Tibial nerve (tissue), 4 donors: ENCODE results near the gene DPM3.
"Not testable (repeated sequence)": the region's sequence is repeated elsewhere in the genome, so short reads cannot be mapped to it uniquely, and the experiment has no call there.

Experiments used
- EP300 ChIP-seq, 2 donors: sonication (generic); formaldehyde crosslinking; IDR thresholded peaks; one replicate each; pipeline ENCODE4 v1.6.1; 2017; ENCODE audit warnings: antibody characterized with exemption in 2 of 2, mild to moderate bottlenecking in 1 of 2
- POLR2A ChIP-seq, 2 donors: fragments of 450-650 bp; IDR thresholded peaks; one replicate each; pipeline ENCODE4 v1.6.1; 2017; ENCODE audit warnings: antibody characterized with exemption in 2 of 2, mild to moderate bottlenecking in 2 of 2, moderate library complexity in 2 of 2
- TF ChIP-seq, protein P1 (sequence below), 5 experiments: fragments of 200-600 bp in 3 of 5; fragments of 450-650 bp in 2 of 5; sonication (generic) in 3 of 5; IDR thresholded peaks; one replicate each; pipeline ENCODE4 v1.5.1; 2016 to 2019; ENCODE audit warnings: antibody characterized with exemption in 5 of 5, mild to moderate bottlenecking in 3 of 5, moderate library complexity in 2 of 5

DNA sequence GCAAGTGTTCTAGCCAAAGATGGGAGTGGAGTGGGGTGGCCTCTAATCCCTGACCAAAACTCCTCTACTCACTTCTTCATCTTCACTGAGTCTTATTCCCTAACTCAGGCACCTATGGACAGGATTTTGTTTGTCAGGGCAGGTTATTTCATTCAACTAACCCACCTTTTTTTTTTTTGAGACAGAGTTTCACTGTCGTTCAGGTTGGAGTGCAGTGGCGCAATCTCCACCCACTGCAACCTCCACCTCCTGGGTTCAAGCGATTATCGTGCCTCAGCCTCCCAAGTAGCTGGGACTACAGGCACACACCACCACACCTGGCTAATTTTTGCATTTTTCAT, 27.7 kb upstream of the DPM3 start:
- TF ChIP-seq, protein P1, sequence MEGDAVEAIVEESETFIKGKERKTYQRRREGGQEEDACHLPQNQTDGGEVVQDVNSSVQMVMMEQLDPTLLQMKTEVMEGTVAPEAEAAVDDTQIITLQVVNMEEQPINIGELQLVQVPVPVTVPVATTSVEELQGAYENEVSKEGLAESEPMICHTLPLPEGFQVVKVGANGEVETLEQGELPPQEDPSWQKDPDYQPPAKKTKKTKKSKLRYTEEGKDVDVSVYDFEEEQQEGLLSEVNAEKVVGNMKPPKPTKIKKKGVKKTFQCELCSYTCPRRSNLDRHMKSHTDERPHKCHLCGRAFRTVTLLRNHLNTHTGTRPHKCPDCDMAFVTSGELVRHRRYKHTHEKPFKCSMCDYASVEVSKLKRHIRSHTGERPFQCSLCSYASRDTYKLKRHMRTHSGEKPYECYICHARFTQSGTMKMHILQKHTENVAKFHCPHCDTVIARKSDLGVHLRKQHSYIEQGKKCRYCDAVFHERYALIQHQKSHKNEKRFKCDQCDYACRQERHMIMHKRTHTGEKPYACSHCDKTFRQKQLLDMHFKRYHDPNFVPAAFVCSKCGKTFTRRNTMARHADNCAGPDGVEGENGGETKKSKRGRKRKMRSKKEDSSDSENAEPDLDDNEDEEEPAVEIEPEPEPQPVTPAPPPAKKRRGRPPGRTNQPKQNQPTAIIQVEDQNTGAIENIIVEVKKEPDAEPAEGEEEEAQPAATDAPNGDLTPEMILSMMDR (IDR thresholded peaks at IDR 0.05) = not testable (repeated sequence)
- TF ChIP-seq POLR2A, EP300 (IDR thresholded peaks at IDR 0.05): not testable (repeated sequence)
